ENCODE results near the gene F8. TPM values are rescaled to one million over a fixed set of nuclear protein-coding genes. Genes with fewer than 3 reads are reported as not detected.

The F8 gene
- total RNA-seq, 1 donor from 2014 or later, result 1.8 TPM

DNA sequence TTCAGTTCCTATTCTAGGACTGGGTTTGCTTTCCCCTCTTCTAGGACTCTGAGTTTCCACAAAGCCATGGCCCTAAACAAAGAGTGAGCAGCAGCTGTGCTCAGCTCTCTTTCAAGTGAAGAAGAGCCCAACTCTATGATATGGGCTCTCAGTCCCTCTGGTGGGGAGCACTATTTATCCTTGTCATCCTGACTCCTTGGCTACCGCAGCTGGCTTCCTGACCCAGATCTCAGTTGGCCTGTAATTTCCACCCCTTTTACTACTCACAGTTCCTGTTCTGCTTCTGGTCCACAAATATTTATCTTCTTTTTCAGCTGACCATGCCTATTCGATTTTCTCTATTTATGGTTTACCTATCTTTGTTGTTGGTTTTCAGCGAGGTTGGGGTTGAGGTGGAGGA lies 33.8 kb downstream of the F8 start:
- H3K27me3 Mint-ChIP-seq (ENCODE audit: unreplicated experiment), result no peaks in the 10 kb centered on the region
- no peaks in the 10 kb centered on the region for H3K4me1 Mint-ChIP-seq (ENCODE audit: low read depth, unreplicated experiment)
- H3K27ac Mint-ChIP-seq (ENCODE audit: unreplicated experiment), result no peak overlapping the region
- no peak overlapping the region for H3K4me3 Mint-ChIP-seq (ENCODE audit: unreplicated experiment)
- DNase-seq, result no peak
- H3K9me3 Mint-ChIP-seq (ENCODE audit: unreplicated experiment), result no peaks in the 10 kb centered on the region
- H3K36me3 Mint-ChIP-seq (ENCODE audit: unreplicated experiment), result no peaks in the 10 kb centered on the region
- no peak for TF ChIP-seq CTCF (IDR thresholded peaks at IDR 0.05; ENCODE audit: partially characterized antibody, unreplicated experiment)

DNA sequence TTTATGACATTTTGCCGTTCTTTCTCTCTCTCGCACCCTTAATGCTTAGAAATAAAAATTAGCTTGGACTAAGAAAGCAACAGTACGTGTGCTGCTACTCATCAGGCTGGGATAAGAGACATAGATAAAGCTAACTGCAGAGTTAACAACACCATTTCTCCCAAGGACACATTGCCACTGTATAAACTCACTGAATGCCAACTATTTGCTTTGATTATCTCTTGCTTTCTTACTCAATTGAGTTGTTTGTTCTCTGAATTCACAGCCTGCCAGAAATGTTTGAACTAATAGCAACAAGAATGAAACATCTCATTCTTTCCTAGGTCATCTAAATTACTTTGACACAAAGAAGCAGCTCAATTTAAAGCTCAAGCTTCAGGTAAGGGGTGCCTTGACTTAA lies 34.6 kb downstream of the F8 start:
- no peak for DNase-seq
- H3K4me3 Mint-ChIP-seq (ENCODE audit: unreplicated experiment), result no peak overlapping the region
- no peaks in the 10 kb centered on the region for H3K9me3 Mint-ChIP-seq (ENCODE audit: unreplicated experiment)
- no peaks in the 10 kb centered on the region for H3K4me1 Mint-ChIP-seq (ENCODE audit: low read depth, unreplicated experiment)
- no peaks in the 10 kb centered on the region for H3K27me3 Mint-ChIP-seq (ENCODE audit: unreplicated experiment)
- no peak overlapping the region for H3K27ac Mint-ChIP-seq (ENCODE audit: unreplicated experiment)
- TF ChIP-seq CTCF (IDR thresholded peaks at IDR 0.05; ENCODE audit: partially characterized antibody, unreplicated experiment), result no peak
- no peaks in the 10 kb centered on the region for H3K36me3 Mint-ChIP-seq (ENCODE audit: unreplicated experiment)

- no peaks in the 10 kb centered on the region for H3K36me3 Mint-ChIP-seq (ENCODE audit: unreplicated experiment)
- no peaks in the 10 kb centered on the region for H3K27me3 Mint-ChIP-seq (ENCODE audit: unreplicated experiment)
- H3K9me3 Mint-ChIP-seq (ENCODE audit: unreplicated experiment), result no peaks in the 10 kb centered on the region
- no peak for DNase-seq
- TF ChIP-seq CTCF (IDR thresholded peaks at IDR 0.05; ENCODE audit: partially characterized antibody, unreplicated experiment), result no peak
- no peaks in the 10 kb centered on the region for H3K4me1 Mint-ChIP-seq (ENCODE audit: low read depth, unreplicated experiment)
- H3K4me3 Mint-ChIP-seq (ENCODE audit: unreplicated experiment), result no peak overlapping the region
- H3K27ac Mint-ChIP-seq (ENCODE audit: unreplicated experiment), result no peak overlapping the region
Observed at GRCh38 chrX:154986826-154987575, 35.5 kb downstream of the F8 start.

- peak; percentile 10 for TF ChIP-seq CTCF (IDR thresholded peaks at IDR 0.05; ENCODE audit: partially characterized antibody, unreplicated experiment)
- H3K4me1 Mint-ChIP-seq (ENCODE audit: low read depth, unreplicated experiment), result no peaks in the 10 kb centered on the region
- H3K27me3 Mint-ChIP-seq (ENCODE audit: unreplicated experiment), result no peaks in the 10 kb centered on the region
- H3K36me3 Mint-ChIP-seq (ENCODE audit: unreplicated experiment), result no peaks in the 10 kb centered on the region
- peaks cover 2% of the 10 kb centered on the region for H3K9me3 Mint-ChIP-seq (ENCODE audit: unreplicated experiment)
- H3K4me3 Mint-ChIP-seq (ENCODE audit: unreplicated experiment), result no peak overlapping the region
- no peak for DNase-seq
- no peak overlapping the region for H3K27ac Mint-ChIP-seq (ENCODE audit: unreplicated experiment)
Observed at GRCh38 chrX:154981116-154981411, 41.5 kb downstream of the F8 start.

DNA sequence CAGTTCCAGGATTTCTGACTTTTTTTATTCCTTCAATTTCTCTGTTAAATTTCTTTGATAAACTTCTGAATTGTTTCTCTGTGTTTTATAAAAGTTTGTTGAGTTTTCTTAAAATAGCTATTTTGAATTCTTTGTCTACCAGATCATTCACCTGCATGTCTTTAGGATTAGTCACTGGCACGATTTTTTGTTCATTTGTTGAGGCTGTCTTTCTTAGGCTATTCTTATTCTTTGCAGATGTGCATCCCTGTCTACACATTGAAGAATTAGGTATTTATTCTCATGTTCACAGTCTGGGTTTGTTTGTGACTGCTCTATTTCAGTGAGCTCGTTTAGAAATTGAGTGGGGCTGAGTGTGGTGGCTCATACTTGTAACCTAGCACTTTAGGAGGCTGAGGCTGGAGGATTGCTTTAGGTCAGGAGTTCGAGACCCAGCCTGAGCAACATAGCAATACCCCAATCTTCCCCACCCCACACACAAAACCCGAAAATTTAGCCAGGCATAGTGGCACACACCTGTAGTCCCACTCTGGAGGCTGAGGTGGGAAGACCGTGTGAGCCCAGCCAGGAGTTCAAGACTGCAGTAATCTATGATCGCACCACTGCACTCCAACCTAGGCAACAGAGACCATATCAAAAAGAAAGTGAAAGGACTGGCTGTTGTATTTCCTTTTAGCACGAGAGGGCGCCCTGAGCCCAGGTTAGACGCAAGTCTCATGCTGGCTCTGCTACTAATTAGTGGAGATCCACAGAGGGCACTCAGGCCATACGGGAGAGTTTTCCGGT lies 42.0 kb downstream of the F8 start:
- Mint-ChIP-seq H3K9me3 (ENCODE audit: unreplicated experiment) (peaks cover 2% of the 10 kb centered on the region), H3K4me1 (ENCODE audit: low read depth, unreplicated experiment) (no peaks in the 10 kb centered on the region), H3K36me3 (ENCODE audit: unreplicated experiment) (no peaks in the 10 kb centered on the region), H3K4me3 (ENCODE audit: unreplicated experiment) (no peak overlapping the region), H3K27me3 (ENCODE audit: unreplicated experiment) (no peaks in the 10 kb centered on the region), H3K27ac (ENCODE audit: unreplicated experiment) (no peak overlapping the region)
- DNase-seq, result peak; percentile 65
- peak; percentile 32 for TF ChIP-seq CTCF (IDR thresholded peaks at IDR 0.05; ENCODE audit: partially characterized antibody, unreplicated experiment)

All from glutamatergic neuron (in vitro differentiated cells).